GM23338 (cell line): ENCODE measurements around the gene PAGE4. TPM values are rescaled to one million over a fixed set of nuclear protein-coding genes. Genes with fewer than 3 reads are reported as not detected.

ENCODE experiments used
- CREB1 ChIP-seq: fragments of 250-450 bp; sonication (Bioruptor Pico); IDR thresholded peaks from 2 replicates; pipeline ENCODE4 v1.5.0; 2020; ENCODE audit warnings: low read depth, mild to moderate bottlenecking, moderate library complexity
- EZH2 ChIP-seq: fragments of 200-600 bp; sonication (generic); IDR thresholded peaks from one replicate; pipeline ENCODE4 v1.8.0; 2017; ENCODE audit warnings: antibody characterized with exemption, mild to moderate bottlenecking, low read depth; ENCODE audit not compliant: unreplicated experiment
- EZH2phosphoT487 ChIP-seq: fragments of 200-600 bp; sonication (generic); IDR thresholded peaks from one replicate; pipeline ENCODE4 v1.8.1; 2018; ENCODE audit warnings: antibody characterized with exemption; ENCODE audit not compliant: unreplicated experiment
- JUNB ChIP-seq: IDR thresholded peaks from one replicate; pipeline ENCODE4 v1.6.1; 2016; ENCODE audit warnings: antibody characterized with exemption; ENCODE audit not compliant: unreplicated experiment
- REST ChIP-seq: IDR thresholded peaks from one replicate; pipeline ENCODE4 v1.6.1; 2018; ENCODE audit warnings: antibody characterized with exemption; ENCODE audit not compliant: unreplicated experiment
- ZNF462 ChIP-seq: fragments of 250-450 bp; sonication (Bioruptor Pico); IDR thresholded peaks from 2 replicates; pipeline ENCODE4 v1.5.0; 2020; ENCODE audit warnings: mild to moderate bottlenecking, moderate library complexity
- polyA plus RNA-seq: library from polyadenylated mRNA; unstranded; fragments of >200 nt; fragmentation: Nextera tagmentation; extraction: Ambion mirVana; gene quantifications from 2 replicates; pipeline ENCODE4 v1.2.1, GENCODE V29; 2016
- total RNA-seq: library from RNA; depleted of rRNA; stranded (reverse); fragments of >200 nt; shearing (Covaris generic); gene quantifications from 2 replicates; pipeline ENCODE4 v1.2.3, GENCODE V29; 2014
- TF ChIP-seq, protein P1 (sequence below): IDR thresholded peaks from 2 replicates; pipeline ENCODE4 v1.6.1; 2016; ENCODE audit warnings: antibody characterized with exemption
- TF ChIP-seq, protein P2 (sequence below), 2 experiments: fragments of 200-600 bp in 1 of 2; sonication (generic) in 1 of 2; conservative IDR thresholded peaks; 2 replicates each; pipeline versions ENCODE4 v1.5.1 to v1.6.1; 2016 to 2017; ENCODE audit warnings: antibody characterized with exemption in 2 of 2, low read depth in 2 of 2, mild to moderate bottlenecking in 2 of 2, moderate library complexity in 1 of 2

Gene PAGE4
- total and polyA plus RNA-seq, 2 experiments from 2014 or later: 1.6 TPM; not detected in 1

DNA sequence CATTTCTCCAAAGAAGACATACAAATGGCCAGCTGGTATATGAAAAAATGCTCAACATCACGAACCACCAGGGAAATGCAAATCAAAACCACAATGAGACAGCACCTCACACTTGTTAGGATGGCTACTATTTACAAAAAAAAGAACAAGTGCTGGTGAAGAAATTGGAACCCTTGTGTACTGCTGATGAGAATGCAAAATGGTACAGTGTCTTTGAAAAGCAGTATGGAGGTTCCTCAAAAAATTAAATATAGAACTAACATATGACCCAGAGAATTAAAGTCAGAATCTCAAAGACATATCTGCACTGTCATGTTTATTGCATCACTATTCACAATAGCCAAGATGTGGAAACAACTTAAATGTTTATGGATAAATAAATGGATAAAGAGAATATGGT, 20.9 kb downstream of the PAGE4 start (continued):
- no peak for TF ChIP-seq ZNF462 (CRISPR knock-in tag)
- no peak for TF ChIP-seq REST
- TF ChIP-seq, protein P1, sequence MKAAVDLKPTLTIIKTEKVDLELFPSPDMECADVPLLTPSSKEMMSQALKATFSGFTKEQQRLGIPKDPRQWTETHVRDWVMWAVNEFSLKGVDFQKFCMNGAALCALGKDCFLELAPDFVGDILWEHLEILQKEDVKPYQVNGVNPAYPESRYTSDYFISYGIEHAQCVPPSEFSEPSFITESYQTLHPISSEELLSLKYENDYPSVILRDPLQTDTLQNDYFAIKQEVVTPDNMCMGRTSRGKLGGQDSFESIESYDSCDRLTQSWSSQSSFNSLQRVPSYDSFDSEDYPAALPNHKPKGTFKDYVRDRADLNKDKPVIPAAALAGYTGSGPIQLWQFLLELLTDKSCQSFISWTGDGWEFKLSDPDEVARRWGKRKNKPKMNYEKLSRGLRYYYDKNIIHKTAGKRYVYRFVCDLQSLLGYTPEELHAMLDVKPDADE: no peak
- no peak for TF ChIP-seq EZH2phosphoT487
- TF ChIP-seq EZH2: no peak
- no peak for TF ChIP-seq CREB1
- TF ChIP-seq, protein P2, sequence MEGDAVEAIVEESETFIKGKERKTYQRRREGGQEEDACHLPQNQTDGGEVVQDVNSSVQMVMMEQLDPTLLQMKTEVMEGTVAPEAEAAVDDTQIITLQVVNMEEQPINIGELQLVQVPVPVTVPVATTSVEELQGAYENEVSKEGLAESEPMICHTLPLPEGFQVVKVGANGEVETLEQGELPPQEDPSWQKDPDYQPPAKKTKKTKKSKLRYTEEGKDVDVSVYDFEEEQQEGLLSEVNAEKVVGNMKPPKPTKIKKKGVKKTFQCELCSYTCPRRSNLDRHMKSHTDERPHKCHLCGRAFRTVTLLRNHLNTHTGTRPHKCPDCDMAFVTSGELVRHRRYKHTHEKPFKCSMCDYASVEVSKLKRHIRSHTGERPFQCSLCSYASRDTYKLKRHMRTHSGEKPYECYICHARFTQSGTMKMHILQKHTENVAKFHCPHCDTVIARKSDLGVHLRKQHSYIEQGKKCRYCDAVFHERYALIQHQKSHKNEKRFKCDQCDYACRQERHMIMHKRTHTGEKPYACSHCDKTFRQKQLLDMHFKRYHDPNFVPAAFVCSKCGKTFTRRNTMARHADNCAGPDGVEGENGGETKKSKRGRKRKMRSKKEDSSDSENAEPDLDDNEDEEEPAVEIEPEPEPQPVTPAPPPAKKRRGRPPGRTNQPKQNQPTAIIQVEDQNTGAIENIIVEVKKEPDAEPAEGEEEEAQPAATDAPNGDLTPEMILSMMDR (conservative IDR thresholded peaks at IDR 0.05; ENCODE audit: low read depth in 2 of 2): no peak
- TF ChIP-seq JUNB: no peak
